GM19035 (cell line): ENCODE results near the gene PPAN.
A peak's percentile ranks its signal among the peaks of the same experiment; 100 is the strongest.

ENCODE experiments used
- ATAC-seq: cut with Tn5 transposase; IDR thresholded peaks from one replicate; pipeline ENCODE4 v1.9.1; 2021; ENCODE audit not compliant: unreplicated experiment

The PPAN gene

GRCh38 chr19:10106100-10106936, at the start of gene PPAN:
Gene PPAN, plus strand, starts transcription at chr19:10106362. Its CDS starts 33 bp downstream, at chr19:10106395.
- peak; percentile 45 for ATAC-seq

- ATAC-seq, result no peak
Measured at GRCh38 chr19:10061717-10062310, 44.3 kb upstream of the PPAN start.

- ATAC-seq, result no peak
Measured at GRCh38 chr19:10068205-10068604, 38.0 kb upstream of the PPAN start.

GRCh38 chr19:10069046-10069445, 37.1 kb upstream of the PPAN start:
- ATAC-seq, result no peak

- no peak for ATAC-seq
Measured at GRCh38 chr19:10070730-10071446, 35.3 kb upstream of the PPAN start.

GRCh38 chr19:10074153-10074552, 32.0 kb upstream of the PPAN start:
- ATAC-seq, result no peak

GRCh38 chr19:10076535-10076934, 29.6 kb upstream of the PPAN start:
- ATAC-seq, result no peak

GRCh38 chr19:10078329-10078728, 27.8 kb upstream of the PPAN start:
- no peak for ATAC-seq

- ATAC-seq, result no peak
Measured at GRCh38 chr19:10079031-10079453, 27.1 kb upstream of the PPAN start.

- ATAC-seq, result no peak
Measured at GRCh38 chr19:10083911-10084310, 22.3 kb upstream of the PPAN start.

GRCh38 chr19:10084803-10085202, 21.4 kb upstream of the PPAN start:
- ATAC-seq, result no peak

- ATAC-seq, result peak; percentile 86
Measured at GRCh38 chr19:10085641-10086590, 20.2 kb upstream of the PPAN start, which contains the start of gene SHFL. Gene SHFL, plus strand, starts transcription at chr19:10086317. Its CDS starts 111 bp downstream, at chr19:10086428.

GRCh38 chr19:10086591-10087192, 19.5 kb upstream of the PPAN start:
- no peak for ATAC-seq

GRCh38 chr19:10087296-10088061, 18.7 kb upstream of the PPAN start:
- no peak for ATAC-seq

- no peak for ATAC-seq
Measured at GRCh38 chr19:10088949-10089554, 17.1 kb upstream of the PPAN start.

GRCh38 chr19:10089801-10090375, 16.3 kb upstream of the PPAN start:
- ATAC-seq, result no peak

- ATAC-seq, result no peak
Measured at GRCh38 chr19:10091370-10091687, 14.8 kb upstream of the PPAN start.

GRCh38 chr19:10091895-10092641, 14.1 kb upstream of the PPAN start:
- no peak for ATAC-seq
